Activated CD8-positive, alpha-beta T cell treated with anti-CD3 and anti-CD28 coated beads for 36 hours (primary cell): Measurements from ENCODE around the gene CDK11A. TPM values are rescaled to one million over a fixed set of nuclear protein-coding genes. Genes with fewer than 3 reads are reported as not detected.

Experiments used
- ATAC-seq: fragments of 200-7000 bp; cut with Tn5 transposase; one replicate; pipeline ENCODE4 v1.10.0; 2021; ENCODE audit warnings: mild to moderate bottlenecking, moderate library complexity
- CTCF ChIA-PET: fragments of 350-600 bp; sonication (Branson Sonifier 250); formaldehyde crosslinking; loops from one replicate; lab custom pipeline; 2021; ENCODE audit warnings: antibody characterized with exemption; lab: Charles Lee
- POLR2A ChIA-PET: fragments of 350-600 bp; sonication (Branson Sonifier 250); formaldehyde crosslinking; loops from one replicate; lab custom pipeline; 2021; ENCODE audit warnings: antibody characterized with exemption; lab: Charles Lee
- DNase-seq: peaks from one replicate; pipeline ENCODE4 v3.0.0-alpha.2; 2020
- H3K27ac Mint-ChIP-seq: one replicate; pipeline ENCODE4 v1.8.0; 2021; ENCODE audit warnings: mild to moderate bottlenecking, mixed read lengths
- H3K27me3 Mint-ChIP-seq: one replicate; pipeline ENCODE4 v1.8.0; 2021; ENCODE audit warnings: mixed read lengths
- H3K36me3 Mint-ChIP-seq: one replicate; pipeline ENCODE4 v1.8.0; 2021; ENCODE audit warnings: low read depth, mixed read lengths
- H3K4me1 Mint-ChIP-seq: one replicate; pipeline ENCODE4 v1.8.0; 2021; ENCODE audit warnings: low read depth, mixed read lengths
- H3K4me3 Mint-ChIP-seq: one replicate; pipeline ENCODE4 v1.8.0; 2021; ENCODE audit warnings: mild to moderate bottlenecking, moderate library complexity, mixed read lengths
- H3K9me3 Mint-ChIP-seq: one replicate; pipeline ENCODE4 v1.8.0; 2021; ENCODE audit warnings: mixed read lengths
- CTCF ChIP-seq: fragments of 200-600 bp; IDR thresholded peaks from one replicate; pipeline ENCODE4 v1.8.0; 2022; ENCODE audit warnings: antibody characterized with exemption, mild to moderate bottlenecking
- intact Hi-C: fragments of 100-400 bp; cut with micrococcal nuclease; formaldehyde crosslinking; loops from one replicate; pipeline ENCODE4 v1.10.0; 2022
- total RNA-seq, 2 experiments: library from RNA; stranded (reverse); gene quantifications; one replicate each; pipeline ENCODE4 v1.2.3, GENCODE V29; 2021

Gene CDK11A
- total RNA-seq, 2 experiments from 2014 or later = 64.8 to 70.6 TPM

GRCh38 chr1:1672181-1672965 is 51.8 kb downstream of the CDK11A start:
- Mint-ChIP-seq H3K27ac (no peak overlapping the region), H3K9me3 (no peaks in the 10 kb centered on the region), H3K4me1 (peaks cover 7% of the 10 kb centered on the region), H3K27me3 (no peaks in the 10 kb centered on the region), H3K4me3 (no peak overlapping the region), H3K36me3 (peaks cover 10% of the 10 kb centered on the region)
- POLR2A ChIA-PET = no interaction called here
- intact Hi-C loops = no loop called here
- no peak for ATAC-seq
- CTCF ChIA-PET = no interaction called here
- DNase-seq = peak; percentile 0
- no peak for TF ChIP-seq CTCF

GRCh38 chr1:1671365-1672119 is 52.6 kb downstream of the CDK11A start:
- DNase-seq (peak; percentile 0), ATAC-seq (no peak)
- no peak for TF ChIP-seq CTCF
- no peak overlapping the region for H3K27ac Mint-ChIP-seq
- intact Hi-C loops = no loop called here
- POLR2A ChIA-PET = no interaction called here
- H3K27me3 Mint-ChIP-seq = no peaks in the 10 kb centered on the region
- peaks cover 8% of the 10 kb centered on the region for H3K36me3 Mint-ChIP-seq
- H3K9me3 Mint-ChIP-seq = no peaks in the 10 kb centered on the region
- H3K4me3 Mint-ChIP-seq = no peak overlapping the region
- H3K4me1 Mint-ChIP-seq = peaks cover 4% of the 10 kb centered on the region
- CTCF ChIA-PET = no interaction called here

GRCh38 chr1:1670866-1671265 is 53.3 kb downstream of the CDK11A start:
- peaks cover 4% of the 10 kb centered on the region for H3K4me1 Mint-ChIP-seq
- intact Hi-C loops = no loop called here
- no peaks in the 10 kb centered on the region for H3K9me3 Mint-ChIP-seq
- ChIA-PET CTCF (no interaction called here), POLR2A (no interaction called here)
- TF ChIP-seq CTCF = no peak
- peaks cover 8% of the 10 kb centered on the region for H3K36me3 Mint-ChIP-seq
- peak; percentile 1 for DNase-seq
- H3K27me3 Mint-ChIP-seq = no peaks in the 10 kb centered on the region
- H3K27ac Mint-ChIP-seq = no peak overlapping the region
- ATAC-seq = no peak
- no peak overlapping the region for H3K4me3 Mint-ChIP-seq

- H3K36me3 Mint-ChIP-seq = peaks cover 10% of the 10 kb centered on the region
- no peaks in the 10 kb centered on the region for H3K9me3 Mint-ChIP-seq
- no peak for TF ChIP-seq CTCF
- DNase-seq (peak; percentile 0), ATAC-seq (no peak)
- intact Hi-C loops = no loop called here
- CTCF ChIA-PET = interaction anchor here (2.5 kb wide), 1 partner anchor 9 kb away, joined by 22 read pairs; no protein-coding TSS in a partner anchor
- H3K4me1 Mint-ChIP-seq = peaks cover 4% of the 10 kb centered on the region
- no peak overlapping the region for H3K4me3 Mint-ChIP-seq
- no peak overlapping the region for H3K27ac Mint-ChIP-seq
- H3K27me3 Mint-ChIP-seq = no peaks in the 10 kb centered on the region
- POLR2A ChIA-PET = no interaction called here
These were observed 54.4 kb downstream of the CDK11A start for GRCh38 chr1:1669468-1670440.
